Type B pancreatic cell (in vitro differentiated cells): Measurements from ENCODE around the gene RTN3. TPM values are rescaled to one million over a fixed set of nuclear protein-coding genes. Genes with fewer than 3 reads are reported as not detected.

Source experiments
- DNase-seq: peaks from one replicate; pipeline ENCODE4 v3.0.0; 2021; ENCODE audit warnings: mixed read lengths; ENCODE audit not compliant: unreplicated experiment; ENCODE audit errors: extremely low spot score
- H3K27ac Mint-ChIP-seq: 2 replicates; pipeline ENCODE4 v1.8.0; 2021; ENCODE audit warnings: mild to moderate bottlenecking, mixed read lengths
- H3K27me3 Mint-ChIP-seq: 2 replicates; pipeline ENCODE4 v1.8.0; 2021; ENCODE audit warnings: mixed read lengths
- H3K36me3 Mint-ChIP-seq: 2 replicates; pipeline ENCODE4 v1.8.0; 2021; ENCODE audit warnings: mixed read lengths
- H3K4me1 Mint-ChIP-seq: one replicate; pipeline ENCODE4 v1.8.0; 2021; ENCODE audit warnings: mixed read lengths; ENCODE audit not compliant: unreplicated experiment
- H3K4me3 Mint-ChIP-seq: 2 replicates; pipeline ENCODE4 v1.8.0; 2021; ENCODE audit warnings: mild to moderate bottlenecking, mixed read lengths
- H3K9me3 Mint-ChIP-seq: 2 replicates; pipeline ENCODE4 v1.8.0; 2021; ENCODE audit warnings: mixed read lengths
- CTCF ChIP-seq: fragments of 200-600 bp; sonication (generic); conservative IDR thresholded peaks from 2 replicates; pipeline ENCODE4 v1.5.0; 2021; ENCODE audit warnings: antibody characterized with exemption, mild to moderate bottlenecking
- total RNA-seq: library from RNA; stranded (reverse); gene quantifications from 2 replicates; pipeline ENCODE4 v1.2.1, GENCODE V29; 2021; ENCODE audit warnings: low replicate concordance

RTN3 gene
- total RNA-seq, 1 donor from 2014 or later, result 95.0 TPM

DNA sequence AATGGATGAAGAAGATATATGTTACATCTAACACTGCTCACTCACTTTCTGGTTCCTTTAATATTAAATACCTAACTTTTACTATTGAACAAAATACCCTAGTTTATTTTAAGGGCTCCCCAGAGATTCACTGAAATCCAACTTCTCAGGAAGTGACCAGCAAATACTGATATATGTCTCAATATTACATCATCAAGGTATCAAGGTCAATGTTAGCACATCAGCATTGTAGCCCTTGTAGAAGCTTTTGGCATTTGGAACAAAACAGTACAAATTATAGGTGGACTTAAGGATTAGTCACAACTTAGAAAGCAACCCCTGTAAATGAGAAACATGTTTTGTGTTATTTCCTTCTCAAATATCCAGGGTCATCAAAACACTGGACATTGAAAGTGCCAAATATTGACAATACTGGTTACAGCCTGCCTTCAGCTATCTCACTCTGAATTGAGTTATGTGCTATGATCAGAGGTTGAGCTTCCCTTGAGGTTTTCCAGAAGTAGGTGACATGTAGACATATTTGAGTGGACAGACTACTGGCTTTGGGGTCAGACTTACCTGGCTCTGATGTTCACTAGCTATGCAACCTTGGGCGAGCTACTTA lies 8.3 kb upstream of the RTN3 start:
- no peak for DNase-seq
- Mint-ChIP-seq H3K27ac (no peak overlapping the region), H3K27me3 (no peaks in the 10 kb centered on the region), H3K4me3 (no peak overlapping the region), H3K4me1 (peaks cover 9% of the 10 kb centered on the region), H3K36me3 (peaks cover 3% of the 10 kb centered on the region), H3K9me3 (no peaks in the 10 kb centered on the region)
- TF ChIP-seq CTCF, result no peak

DNA sequence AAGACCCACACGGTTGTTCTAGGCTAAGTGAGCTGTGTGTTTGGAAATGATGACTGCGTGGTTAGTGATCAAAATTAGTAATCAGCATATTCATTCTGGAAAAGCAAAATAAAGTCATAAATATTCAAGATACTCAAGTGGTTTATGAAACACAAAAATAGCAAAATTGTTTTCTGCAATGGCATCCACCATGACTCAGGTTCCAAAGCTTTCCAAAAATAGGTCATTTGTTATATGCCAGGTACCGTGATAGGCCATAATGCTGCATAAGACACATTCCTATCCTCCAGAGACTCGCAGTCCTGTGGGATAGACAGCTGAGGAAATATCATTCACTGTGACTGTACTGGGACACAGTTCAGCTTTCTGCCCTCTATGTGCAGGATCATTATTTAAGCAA lies 7.7 kb upstream of the RTN3 start:
- Mint-ChIP-seq H3K9me3 (no peaks in the 10 kb centered on the region), H3K36me3 (peaks cover 3% of the 10 kb centered on the region), H3K4me3 (no peak overlapping the region), H3K27me3 (no peaks in the 10 kb centered on the region), H3K27ac (no peak overlapping the region), H3K4me1 (peaks cover 5% of the 10 kb centered on the region)
- no peak for DNase-seq
- no peak for TF ChIP-seq CTCF

DNA sequence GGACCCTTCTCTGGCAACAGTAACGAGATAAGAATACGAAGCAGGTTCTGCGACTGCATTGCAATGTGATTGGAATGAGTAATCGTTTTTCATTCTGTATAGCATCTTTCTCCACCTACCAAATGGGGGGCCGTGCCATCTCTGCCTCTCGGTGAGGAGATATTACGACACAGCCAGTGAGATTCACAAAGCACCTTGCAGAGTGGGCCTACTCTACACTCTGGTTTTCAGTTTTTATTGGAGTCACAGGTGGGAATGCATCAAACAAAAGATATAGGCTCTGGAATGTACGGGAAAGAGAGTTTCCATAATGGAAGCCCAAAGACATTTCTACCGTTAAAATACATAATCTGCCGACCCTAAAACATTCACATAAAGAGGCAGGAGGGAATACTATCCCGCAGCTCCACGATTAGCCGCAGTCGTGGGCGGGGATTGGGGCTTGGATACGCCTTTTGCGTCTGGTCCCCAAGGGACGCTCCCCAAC lies 423 bp upstream of the RTN3 start:
- Mint-ChIP-seq H3K4me3 (peak overlapping the region; percentile 96), H3K9me3 (no peaks in the 10 kb centered on the region), H3K36me3 (no peaks in the 10 kb centered on the region), H3K27ac (peak overlapping the region; percentile 90), H3K27me3 (no peaks in the 10 kb centered on the region), H3K4me1 (peaks cover 19% of the 10 kb centered on the region)
- DNase-seq, result no peak
- TF ChIP-seq CTCF, result no peak

DNA sequence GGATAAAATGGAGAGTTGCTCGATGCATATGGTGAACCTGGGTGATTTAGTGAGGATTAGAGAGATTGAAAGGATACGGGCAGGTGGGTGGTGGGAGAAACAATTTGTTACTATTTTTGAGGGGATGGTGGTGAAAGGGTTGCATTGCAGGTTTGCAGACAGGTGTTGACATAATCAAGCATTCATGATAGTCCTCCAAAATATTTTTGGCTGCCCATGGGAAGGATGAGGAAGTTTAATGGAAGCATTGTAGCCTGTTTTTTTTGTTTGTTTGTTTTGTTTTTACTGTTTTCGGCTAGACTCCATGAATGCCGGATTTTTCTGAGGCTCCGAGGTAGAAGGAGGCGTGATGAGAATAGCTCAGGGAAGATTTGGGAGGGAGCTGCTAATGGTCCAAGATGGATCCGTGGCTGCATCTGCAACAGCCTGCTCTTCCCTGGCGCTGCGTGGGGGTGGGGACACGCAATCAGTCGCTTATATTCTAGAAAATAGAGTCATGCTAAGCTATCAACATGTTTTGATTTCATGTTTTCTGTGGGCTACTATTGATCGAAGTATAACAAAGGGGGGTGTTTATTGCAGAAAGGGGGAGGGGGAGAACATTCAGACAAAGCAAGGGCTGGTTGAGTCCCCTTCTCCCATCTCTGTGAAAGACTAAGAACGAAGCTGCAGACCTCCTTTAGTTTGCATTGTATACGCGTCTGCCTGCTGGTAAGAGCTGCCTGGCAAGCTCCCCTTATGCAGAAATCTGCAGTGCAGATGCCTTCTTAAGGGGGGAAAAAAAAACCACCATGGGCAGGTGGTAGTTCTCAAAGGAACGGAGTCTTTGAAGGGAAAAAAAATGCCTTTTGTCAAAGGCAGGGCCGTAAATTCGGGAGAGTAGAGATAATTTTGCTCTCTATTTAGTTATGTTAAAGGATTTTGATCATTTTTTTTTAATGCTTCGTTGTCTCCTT lies 1.0 kb downstream of the RTN3 start:
- H3K4me3 Mint-ChIP-seq, result peak overlapping the region; percentile 96

More for the DNA sequence above, 1.0 kb downstream of the RTN3 start:
- TF ChIP-seq CTCF, result peak; percentile 66
- no peak for DNase-seq
- Mint-ChIP-seq H3K27me3 (no peaks in the 10 kb centered on the region), H3K27ac (peak overlapping the region; percentile 90), H3K9me3 (no peaks in the 10 kb centered on the region), H3K4me1 (peaks cover 19% of the 10 kb centered on the region), H3K36me3 (no peaks in the 10 kb centered on the region)
